CD4-positive, alpha-beta T cell treated with Interleukin-12 subunit alpha and Interleukin-12 subunit beta, for 1 hour (primary cell): ENCODE measurements around the gene PRR36.
A peak's percentile ranks its signal among the peaks of the same experiment; 100 is the strongest.

Experiments
- DNase-seq: peaks from one replicate; pipeline ENCODE4 v3.0.0-alpha.2; 2020

The PRR36 gene

DNA sequence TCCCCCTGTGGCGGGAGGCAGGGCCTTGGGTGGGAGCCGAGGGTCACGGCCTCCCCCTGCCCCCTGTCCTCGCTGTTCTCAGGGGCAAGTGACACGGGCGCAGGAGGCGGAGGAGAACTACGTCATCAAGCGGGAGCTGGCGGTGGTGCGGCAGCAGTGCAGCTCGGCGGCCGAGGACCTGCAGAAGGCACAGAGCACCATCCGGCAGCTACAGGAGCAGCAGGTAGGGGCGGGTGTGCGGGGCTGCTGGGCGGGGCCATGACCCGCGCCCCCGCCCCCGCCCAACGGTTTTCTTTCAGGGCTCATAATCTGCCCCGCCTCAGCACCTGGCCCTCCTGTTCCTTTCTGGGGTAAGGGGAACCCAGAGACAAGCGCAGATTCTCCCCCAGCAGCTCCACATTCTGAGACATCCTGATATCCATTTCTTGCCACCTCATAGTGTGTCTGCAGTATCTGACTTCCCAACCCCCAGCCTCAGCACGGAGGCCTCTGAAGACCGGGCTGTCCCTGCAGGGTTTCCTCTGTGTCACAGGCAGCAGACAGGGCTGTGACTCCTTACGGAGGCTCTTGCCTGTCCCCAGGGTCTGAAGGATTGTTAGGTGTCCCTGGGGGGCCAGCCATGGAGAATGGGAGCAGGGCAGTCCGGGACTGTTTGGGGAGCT, 15.9 kb downstream of the PRR36 start:
- no peak for DNase-seq

DNA sequence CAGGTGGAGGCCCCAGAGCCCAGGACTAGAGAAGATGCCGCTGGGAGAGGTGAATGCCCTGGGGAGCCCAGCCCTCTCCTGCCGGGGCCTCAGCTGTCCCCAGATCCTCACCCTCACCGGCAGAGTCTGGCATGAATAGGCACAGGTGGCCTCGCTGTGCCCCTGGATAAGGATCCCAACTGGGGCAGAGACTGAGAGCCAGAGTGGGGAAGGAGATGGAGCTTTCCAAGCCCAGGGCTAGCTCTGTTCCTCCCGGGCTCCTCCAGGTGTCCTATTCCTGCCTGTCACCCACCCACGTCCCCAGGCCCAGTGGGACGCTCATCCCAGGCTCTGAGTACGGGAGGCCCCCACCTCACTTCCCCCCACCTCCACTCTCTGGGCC, 16.5 kb downstream of the PRR36 start:
- DNase-seq, result no peak

DNA sequence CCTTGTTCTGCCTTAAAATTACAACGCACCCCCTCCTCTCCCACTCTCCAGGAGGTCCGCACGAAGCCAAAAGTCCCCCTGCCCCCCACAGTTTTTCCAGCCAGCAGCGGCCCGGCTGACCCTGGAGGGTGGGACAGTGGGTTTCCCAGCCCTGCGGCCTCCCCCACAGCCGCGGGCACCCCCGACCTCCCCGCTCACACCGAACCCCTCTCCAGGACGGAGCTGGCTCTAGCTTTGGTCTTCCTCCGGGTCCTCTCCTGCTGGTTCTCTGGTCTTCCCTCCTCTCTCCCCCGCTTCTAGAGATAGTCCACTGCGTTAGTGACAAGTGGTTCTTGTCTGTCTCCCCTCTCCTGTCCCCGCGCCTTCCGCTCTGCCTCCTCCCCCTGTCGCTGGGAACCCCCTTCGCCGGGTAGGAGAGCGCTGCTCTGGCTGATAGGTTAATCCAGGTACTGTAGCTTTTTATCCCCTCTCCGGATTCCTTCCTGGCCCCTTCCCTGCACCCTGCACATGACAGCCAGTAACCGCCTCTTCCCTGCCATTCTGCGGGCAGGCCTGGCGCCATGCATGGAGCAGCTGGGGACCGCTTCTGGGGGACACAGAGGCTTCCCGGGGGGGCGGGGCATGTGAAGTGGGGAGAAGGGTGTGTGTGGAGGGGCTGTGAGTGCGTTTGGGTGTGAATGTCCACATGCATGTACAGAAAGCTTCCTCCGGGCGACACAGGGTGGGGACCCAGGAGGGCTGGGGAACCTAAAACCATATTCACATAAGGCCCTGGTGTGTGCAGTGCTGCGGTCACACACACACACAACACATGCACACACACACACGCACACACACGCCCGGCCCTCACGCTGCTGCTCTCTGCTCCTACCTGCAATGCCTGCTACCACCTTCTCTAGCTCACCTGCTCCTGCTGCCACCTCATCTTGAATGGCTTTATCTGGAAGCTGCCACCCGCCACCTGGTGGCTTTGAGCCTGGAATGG, 17.2 kb downstream of the PRR36 start:
- no peak for DNase-seq

GRCh38 chr19:7856109-7856591, 18.0 kb downstream of the PRR36 start:
- DNase-seq, result no peak

- DNase-seq, result no peak
Measured at GRCh38 chr19:7855426-7856108, 18.6 kb downstream of the PRR36 start.

DNA sequence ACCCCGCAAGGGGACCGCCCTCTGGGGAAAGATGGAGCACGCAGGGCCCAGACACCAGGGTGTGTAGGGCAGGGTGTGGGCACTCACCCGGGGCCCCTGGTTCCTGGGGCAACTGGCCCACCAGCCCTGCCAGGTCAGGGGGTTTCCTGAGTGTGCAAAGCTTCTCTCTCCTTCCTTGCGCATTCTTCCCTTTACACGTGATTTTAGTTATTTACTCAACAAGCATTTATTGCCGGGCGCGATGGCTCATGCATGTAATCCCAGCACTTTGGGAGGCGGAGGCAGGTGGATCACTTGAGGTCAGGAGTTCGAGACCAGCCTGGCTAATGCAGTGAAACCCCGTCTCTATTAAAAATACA, 20.4 kb downstream of the PRR36 start:
- DNase-seq, result no peak

DNA sequence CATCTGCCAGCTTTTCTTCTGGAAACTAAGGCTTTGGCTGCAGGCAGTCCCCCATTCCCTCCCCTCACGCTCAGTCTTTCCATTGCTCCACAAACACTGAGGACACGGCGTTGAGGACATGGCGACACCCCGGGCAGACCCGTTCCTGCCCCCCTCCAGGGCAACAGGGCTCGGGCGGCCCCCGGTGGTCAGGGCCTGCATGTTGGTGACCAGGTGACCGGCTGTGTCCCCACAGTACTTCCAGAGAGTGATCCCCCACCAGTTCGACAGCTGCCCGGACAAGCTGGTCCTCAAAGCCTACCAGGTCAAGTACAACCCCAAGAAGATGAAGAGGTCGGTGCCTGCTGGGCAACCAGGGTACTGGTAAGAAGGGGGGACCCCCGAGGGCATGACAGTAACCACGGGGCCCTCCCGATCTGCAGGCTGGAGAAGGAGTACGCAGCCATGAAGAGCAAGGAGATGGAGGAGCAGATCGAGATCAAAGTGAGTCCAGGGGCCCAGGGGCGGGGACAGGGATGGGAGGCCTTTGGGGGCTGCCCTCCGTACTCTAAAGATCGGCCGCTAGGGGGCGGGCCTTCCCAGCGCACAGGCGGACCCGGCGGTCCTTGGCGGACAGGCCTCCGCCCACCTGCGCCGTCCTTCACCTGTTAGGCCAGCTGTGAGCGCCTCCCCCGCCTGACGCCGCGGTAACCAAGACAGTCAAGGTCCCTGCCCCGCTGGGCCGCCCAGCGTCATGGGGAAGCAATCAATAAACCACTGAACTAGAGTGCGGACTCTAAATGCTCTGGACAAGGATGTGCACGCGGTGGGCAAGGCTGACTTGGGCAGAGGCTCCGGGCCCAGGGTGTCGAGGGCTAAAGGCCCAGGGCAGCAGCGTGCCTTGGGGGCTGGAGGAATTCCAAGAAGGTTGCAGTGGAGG, 21.1 kb downstream of the PRR36 start:
- peak; percentile 72 for DNase-seq

GRCh38 chr19:7851623-7852500, 22.3 kb downstream of the PRR36 start:
- DNase-seq, result no peak

DNA sequence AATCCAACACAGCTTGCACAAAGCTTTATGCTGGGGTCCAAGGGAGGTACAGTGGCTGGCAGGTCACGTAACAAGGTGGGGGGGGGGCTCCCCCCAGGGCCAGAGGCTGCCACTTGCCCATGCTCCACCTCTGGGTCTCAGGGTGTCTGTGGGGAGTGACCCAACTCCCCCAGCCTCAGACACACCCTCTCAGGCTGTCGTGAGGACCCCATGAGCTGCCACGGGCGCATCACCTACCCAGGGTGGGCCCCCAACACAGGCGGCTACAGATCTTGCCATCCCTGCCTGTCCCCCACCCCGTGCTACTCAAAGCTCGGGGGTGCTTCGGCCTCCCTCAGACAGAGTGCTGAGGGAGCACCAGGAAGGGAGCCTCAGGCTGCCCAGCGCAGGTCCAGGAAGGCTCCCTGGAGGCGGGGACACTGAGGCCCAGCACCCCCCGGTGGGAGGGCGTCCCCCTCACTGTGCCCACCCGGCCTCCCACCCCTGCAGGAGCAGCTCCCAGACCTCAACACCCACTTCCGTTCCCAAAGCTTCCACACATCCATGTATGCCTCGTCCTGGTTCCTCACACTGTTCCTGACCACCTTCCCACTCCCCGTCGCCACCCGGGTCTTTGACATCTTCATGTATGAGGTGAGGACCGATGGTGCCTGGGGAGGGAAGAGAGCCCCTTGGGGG, 23.1 kb downstream of the PRR36 start:
- DNase-seq, result no peak

- DNase-seq, result no peak
Measured at GRCh38 chr19:7850000-7850813, 24.0 kb downstream of the PRR36 start.

DNA sequence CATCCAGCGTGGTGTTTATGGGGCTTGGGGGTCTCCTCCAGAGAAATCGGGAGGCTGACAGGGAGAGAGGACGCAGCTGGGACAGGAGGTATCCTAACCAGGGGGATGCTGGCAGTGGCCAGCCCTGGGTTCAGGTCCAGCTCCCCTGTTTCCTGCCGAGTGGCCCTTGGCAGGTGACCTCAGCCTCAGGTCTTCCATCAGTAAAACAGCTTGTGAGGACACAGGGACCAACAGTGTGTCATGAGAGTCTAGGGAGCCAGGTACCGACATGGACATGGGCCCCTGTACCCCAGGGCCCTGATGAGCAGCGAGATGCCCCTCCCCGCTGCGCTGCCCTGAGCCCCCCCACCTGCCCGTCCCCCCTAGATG, 24.6 kb downstream of the PRR36 start:
- DNase-seq, result no peak

DNA sequence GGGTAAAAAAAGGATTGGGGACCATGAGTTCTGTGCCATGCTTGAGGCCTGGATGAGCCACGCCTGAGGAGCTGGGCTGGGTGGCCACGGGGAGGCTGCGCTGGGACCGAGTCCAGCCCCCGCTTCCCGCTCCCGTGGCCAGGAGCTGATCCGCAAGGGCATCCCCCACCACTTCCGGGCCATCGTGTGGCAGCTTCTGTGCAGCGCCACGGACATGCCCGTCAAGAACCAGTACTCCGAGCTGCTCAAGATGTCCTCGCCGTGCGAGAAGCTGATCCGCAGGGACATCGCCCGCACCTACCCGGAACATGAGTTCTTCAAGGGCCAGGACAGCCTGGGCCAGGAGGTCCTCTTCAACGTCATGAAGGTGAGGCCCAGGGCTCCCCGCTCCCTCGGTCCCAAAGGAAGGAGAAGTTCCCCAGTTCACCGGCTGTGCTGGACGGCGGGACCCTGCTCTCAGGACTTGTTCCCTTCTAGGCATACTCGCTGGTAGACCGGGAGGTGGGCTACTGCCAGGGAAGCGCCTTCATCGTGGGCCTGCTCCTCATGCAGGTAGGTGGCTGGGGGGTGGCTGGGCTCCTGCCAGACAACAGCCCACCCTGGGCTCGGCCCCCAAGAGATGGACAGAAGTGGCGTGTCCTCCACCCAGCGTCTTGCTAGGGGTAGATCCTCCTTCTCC, 25.3 kb downstream of the PRR36 start:
- DNase-seq, result no peak

DNA sequence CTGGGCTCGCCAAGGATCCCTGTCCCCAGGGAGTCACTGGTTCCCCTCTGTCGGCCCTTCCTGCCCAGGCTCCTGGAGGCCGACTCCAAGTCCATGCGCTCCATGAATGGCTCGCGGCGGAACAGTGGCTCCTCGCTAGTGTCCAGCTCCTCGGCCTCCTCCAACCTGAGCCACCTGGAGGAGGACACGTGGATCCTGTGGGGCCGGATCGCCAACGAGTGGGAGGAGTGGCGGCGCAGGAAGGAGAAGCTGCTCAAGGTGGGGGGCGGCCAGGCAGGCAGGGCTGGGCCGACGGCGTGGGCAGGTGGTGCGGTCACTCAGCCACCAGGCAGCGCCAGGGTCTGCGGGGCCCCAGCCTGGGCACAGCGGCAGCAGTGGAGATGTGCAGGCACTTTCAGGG, 26.5 kb downstream of the PRR36 start:
- no peak for DNase-seq

- DNase-seq, result no peak
Measured at GRCh38 chr19:7846155-7846646, 28.0 kb downstream of the PRR36 start.

GRCh38 chr19:7845390-7846154, 28.6 kb downstream of the PRR36 start:
- DNase-seq, result no peak

DNA sequence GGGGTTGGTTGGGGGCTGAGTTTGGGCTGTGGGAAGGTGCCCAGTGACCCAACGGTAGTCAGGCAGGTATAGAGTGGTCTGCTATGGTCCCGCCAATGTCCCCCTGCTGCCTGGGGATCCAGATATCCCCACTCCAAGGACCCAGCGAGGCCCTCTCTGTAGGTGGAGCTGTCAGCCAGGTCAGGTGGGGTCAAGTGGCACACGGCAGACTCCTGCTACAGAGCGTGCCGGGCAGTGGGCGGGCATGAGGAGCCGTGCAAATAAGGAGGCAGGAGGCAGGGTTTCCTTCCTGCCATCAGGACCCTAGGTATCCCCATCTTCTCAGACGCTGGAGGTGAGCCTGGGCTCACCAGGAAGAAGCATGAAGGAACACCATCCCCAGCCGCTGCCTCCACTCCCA, 29.2 kb downstream of the PRR36 start:
- DNase-seq, result no peak

- no peak for DNase-seq
Measured at GRCh38 chr19:7844405-7844804, 29.8 kb downstream of the PRR36 start.

- no peak for DNase-seq
Measured at GRCh38 chr19:7843521-7843920, 30.7 kb downstream of the PRR36 start.
